Regular cardiac myocyte (primary cell): ENCODE results near the gene GRHL1. TPM values are rescaled to one million over a fixed set of nuclear protein-coding genes. Genes with fewer than 3 reads are reported as not detected.

Experiments
- total RNA-seq: library from RNA; depleted of rRNA; stranded (reverse); fragments of >200 nt; gene quantifications from 2 replicates; pipeline ENCODE4 v1.2.3, GENCODE V29; 2014

Gene GRHL1
- total RNA-seq = 0.28 and 0.38 TPM in 2 replicates

GRCh38 chr2:9951522-9952285 is at the start of gene GRHL1:
Gene GRHL1 (plus strand): TSS chr2:9951693. CDS start chr2:9951834, 141 bp downstream.

GRCh38 chr2:10043256-10043905 is 91.9 kb downstream of the GRHL1 start, which contains the start of gene KLF11:
Gene KLF11 (plus strand): TSS chr2:10043550. CDS start chr2:10043717, 167 bp downstream.

Other genes starting within 250 kb of the GRHL1 start
- gene TAF1B, start 108.2 kb upstream of the GRHL1 start, total RNA-seq = 18.3 and 30.3 TPM in 2 replicates
- 2.3 and 4.5 TPM in 2 replicates for gene KLF11, start 91.9 kb downstream of the GRHL1 start, total RNA-seq
- 0.58 and 1.7 TPM in 2 replicates for gene CYS1, start 128.7 kb downstream of the GRHL1 start, total RNA-seq
- 3.7 and 85.5 TPM in 2 replicates for gene RRM2, start 171.0 kb downstream of the GRHL1 start, total RNA-seq